Dermis blood vessel endothelial cell (primary cell): ENCODE measurements around the gene ACIN1. TPM values are rescaled to one million over a fixed set of nuclear protein-coding genes. Genes with fewer than 3 reads are reported as not detected.

Experiments
- DNase-seq: peaks from one replicate; pipeline ENCODE4 v3.0.0; 2010
- total RNA-seq: library from RNA; depleted of rRNA; stranded (reverse); fragments of >200 nt; gene quantifications from 2 replicates; pipeline ENCODE4 v1.2.3, GENCODE V29; 2014

Gene ACIN1
- total RNA-seq, 1 donor from 2014 or later, result 65.2 TPM

DNA sequence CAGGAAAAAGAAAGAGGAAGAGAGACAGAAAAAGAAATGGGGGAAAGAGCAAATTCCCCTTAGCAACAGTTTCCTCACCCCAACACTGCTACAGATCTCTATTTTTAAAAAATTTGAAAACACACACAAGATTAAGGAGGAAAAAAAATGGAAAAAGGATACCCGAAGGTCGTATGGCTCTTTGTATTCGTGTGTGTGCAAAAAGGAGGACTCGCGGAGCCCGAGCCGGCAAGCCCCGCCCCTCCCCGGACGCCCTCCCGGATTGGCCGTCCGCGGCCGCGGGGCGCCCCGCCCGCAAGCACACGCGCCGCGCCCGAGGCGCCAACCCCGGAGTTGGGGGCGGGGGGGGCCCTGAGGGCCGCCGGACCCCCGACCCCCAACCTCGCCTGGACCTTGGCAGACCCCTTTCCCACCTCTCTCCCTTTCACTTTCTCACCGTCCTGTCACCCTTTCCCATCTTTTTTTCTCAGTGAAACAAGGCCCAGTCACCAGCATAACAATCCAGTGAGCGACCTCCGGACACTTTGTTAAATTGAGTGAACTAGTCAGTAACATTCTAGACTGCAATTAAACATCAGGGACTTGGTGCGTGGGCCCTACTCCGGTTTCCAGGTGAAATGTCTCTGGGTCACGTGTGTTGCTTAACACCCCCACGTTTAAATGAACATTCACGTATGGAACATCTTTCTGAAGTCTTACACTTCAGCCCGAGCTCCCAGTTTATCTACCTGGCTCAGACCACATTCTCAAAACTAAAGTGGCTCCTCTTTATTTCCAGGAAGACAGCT is 84.8 kb downstream of the ACIN1 start, which contains the start of gene C14orf93:
Gene C14orf93, minus strand, starts transcription at position 205 of the 788 bp plus-strand sequence. CDS start 11,120 bp downstream, outside the sequence.
- DNase-seq, result peak; percentile 71

GRCh38 chr14:23009483-23009938 is 85.4 kb downstream of the ACIN1 start:
- no peak for DNase-seq

- no peak for DNase-seq
Observed at GRCh38 chr14:23008831-23009230, 86.1 kb downstream of the ACIN1 start.

Other genes starting within 250 kb of the ACIN1 start
- gene LRP10, start 223.4 kb downstream of the ACIN1 start, total RNA-seq, result 59.4 and 126 TPM in 2 replicates
- gene REM2, start 211.9 kb downstream of the ACIN1 start, total RNA-seq, result 0.09 TPM in 1 of 2 replicates, not detected in the other
- gene RBM23, start 176.0 kb downstream of the ACIN1 start, total RNA-seq, result 56.3 and 116 TPM in 2 replicates
- 40.0 and 48.1 TPM in 2 replicates for gene PRMT5, start 165.8 kb downstream of the ACIN1 start, total RNA-seq
- gene HAUS4, start 138.0 kb downstream of the ACIN1 start, total RNA-seq, result 39.8 and 46.3 TPM in 2 replicates
- 49.3 and 80.8 TPM in 2 replicates for gene AJUBA, start 112.6 kb downstream of the ACIN1 start, total RNA-seq
- gene C14orf93, start 85.0 kb downstream of the ACIN1 start, total RNA-seq, result 6.8 and 10.6 TPM in 2 replicates
- 271 and 319 TPM in 2 replicates for gene PSMB5, start 60.2 kb downstream of the ACIN1 start, total RNA-seq
- gene PSMB11, start 52.9 kb downstream of the ACIN1 start, total RNA-seq, result not detected in 2 replicates
- gene CDH24, start 37.6 kb downstream of the ACIN1 start, total RNA-seq, result 7.5 and 16.3 TPM in 2 replicates
- 43.0 and 52.2 TPM in 2 replicates for gene C14orf119, start 369 bp upstream of the ACIN1 start, total RNA-seq
- gene CIROP, start 9.9 kb upstream of the ACIN1 start, total RNA-seq, result not detected in 2 replicates
- not detected in 2 replicates for gene CEBPE, start 24.1 kb upstream of the ACIN1 start, total RNA-seq
- gene SLC7A8, start 88.5 kb upstream of the ACIN1 start, total RNA-seq, result 0.09 TPM in 1 of 2 replicates, not detected in the other
- not detected in 2 replicates for gene RNF212B, start 142.8 kb upstream of the ACIN1 start, total RNA-seq
- gene HOMEZ, start 191.0 kb upstream of the ACIN1 start, total RNA-seq, result 6.5 and 7.2 TPM in 2 replicates
- 1.7 and 2.6 TPM in 2 replicates for gene PPP1R3E, start 207.7 kb upstream of the ACIN1 start, total RNA-seq
- 10.4 and 13.5 TPM in 2 replicates for gene BCL2L2, start 211.7 kb upstream of the ACIN1 start, total RNA-seq
- gene PABPN1, start 226.3 kb upstream of the ACIN1 start, total RNA-seq, result 71.5 and 93.9 TPM in 2 replicates